ENCODE results near the gene CFAP107.
"Not testable (repeated sequence)": the region's sequence is repeated elsewhere in the genome, so short reads cannot be mapped to it uniquely, and the experiment has no call there.

CFAP107 gene

GRCh38 chr1:12712076-12712475 lies 33.9 kb upstream of the CFAP107 start:
- Histone ChIP-seq H4K20me1 (ENCODE audit: insufficient read depth, low read length) (no peaks in the 10 kb centered on the region), H3K4me2 (ENCODE audit: low read length) (no peak overlapping the region), H3K9me3 (ENCODE audit: low read length) (no peaks in the 10 kb centered on the region), H3K36me3 (ENCODE audit: insufficient read depth, low read length) (no peaks in the 10 kb centered on the region), H3K79me2 (ENCODE audit: insufficient read depth, low read length) (no peaks in the 10 kb centered on the region), H3K27ac (ENCODE audit: low read depth, low read length, poor library complexity, severe bottlenecking) (no peak overlapping the region), H3K27me3 (ENCODE audit: insufficient read depth, low read length) (no peaks in the 10 kb centered on the region), H3F3A (ENCODE audit: insufficient read depth, low read length) (no peaks in the 10 kb centered on the region), H3K9ac (ENCODE audit: low read length) (no peak overlapping the region), H3K4me1 (ENCODE audit: insufficient read depth, low read length, severe bottlenecking) (no peaks in the 10 kb centered on the region), H3K9me2 (ENCODE audit: low read depth, low read length) (no peaks in the 10 kb centered on the region), H2AFZ (ENCODE audit: low read length) (no peak overlapping the region), H3K4me3 (ENCODE audit: low read depth, low read length, poor library complexity, severe bottlenecking) (no peak overlapping the region)
- TF ChIP-seq EZH2 (IDR thresholded peaks at IDR 0.05; ENCODE audit: borderline replicate concordance, low read length) = no peak
- no peak for TF ChIP-seq CTCF (IDR thresholded peaks at IDR 0.05; ENCODE audit: low read length)

- Histone ChIP-seq H4K20me1 (ENCODE audit: insufficient read depth, low read length) (no peaks in the 10 kb centered on the region), H3F3A (ENCODE audit: insufficient read depth, low read length) (no peaks in the 10 kb centered on the region), H2AFZ (ENCODE audit: low read length) (no peak overlapping the region), H3K4me3 (ENCODE audit: low read depth, low read length, poor library complexity, severe bottlenecking) (no peak overlapping the region), H3K4me1 (ENCODE audit: insufficient read depth, low read length, severe bottlenecking) (no peaks in the 10 kb centered on the region), H3K79me2 (ENCODE audit: insufficient read depth, low read length) (no peaks in the 10 kb centered on the region), H3K27me3 (ENCODE audit: insufficient read depth, low read length) (no peaks in the 10 kb centered on the region), H3K27ac (ENCODE audit: low read depth, low read length, poor library complexity, severe bottlenecking) (no peak overlapping the region), H3K9me2 (ENCODE audit: low read depth, low read length) (no peaks in the 10 kb centered on the region), H3K9me3 (ENCODE audit: low read length) (no peaks in the 10 kb centered on the region), H3K9ac (ENCODE audit: low read length) (no peak overlapping the region), H3K36me3 (ENCODE audit: insufficient read depth, low read length) (no peaks in the 10 kb centered on the region), H3K4me2 (ENCODE audit: low read length) (no peak overlapping the region)
- TF ChIP-seq CTCF (IDR thresholded peaks at IDR 0.05; ENCODE audit: low read length) (no peak), EZH2 (IDR thresholded peaks at IDR 0.05; ENCODE audit: borderline replicate concordance, low read length) (no peak)
Observed at GRCh38 chr1:12712929-12713328, 33.1 kb upstream of the CFAP107 start.

GRCh38 chr1:12713651-12714050 lies 32.3 kb upstream of the CFAP107 start:
- H4K20me1 ChIP-seq (ENCODE audit: insufficient read depth, low read length); H3K4me2 ChIP-seq (ENCODE audit: low read length); H3K9ac ChIP-seq (ENCODE audit: low read length); H3K9me3 ChIP-seq (ENCODE audit: low read length); H3F3A ChIP-seq (ENCODE audit: insufficient read depth, low read length); H3K36me3 ChIP-seq (ENCODE audit: insufficient read depth, low read length); H2AFZ ChIP-seq (ENCODE audit: low read length); H3K9me2 ChIP-seq (ENCODE audit: low read depth, low read length); H3K4me3 ChIP-seq (ENCODE audit: low read depth, low read length, poor library complexity, severe bottlenecking); H3K4me1 ChIP-seq (ENCODE audit: insufficient read depth, low read length, severe bottlenecking); H3K79me2 ChIP-seq (ENCODE audit: insufficient read depth, low read length); H3K27me3 ChIP-seq (ENCODE audit: insufficient read depth, low read length); H3K27ac ChIP-seq (ENCODE audit: low read depth, low read length, poor library complexity, severe bottlenecking): not testable (repeated sequence)

- Histone ChIP-seq H3K79me2 (ENCODE audit: insufficient read depth, low read length) (no peaks in the 10 kb centered on the region), H3F3A (ENCODE audit: insufficient read depth, low read length) (no peaks in the 10 kb centered on the region), H2AFZ (ENCODE audit: low read length) (no peak overlapping the region), H4K20me1 (ENCODE audit: insufficient read depth, low read length) (no peaks in the 10 kb centered on the region), H3K9me2 (ENCODE audit: low read depth, low read length) (no peaks in the 10 kb centered on the region), H3K4me3 (ENCODE audit: low read depth, low read length, poor library complexity, severe bottlenecking) (no peak overlapping the region), H3K9ac (ENCODE audit: low read length) (no peak overlapping the region), H3K9me3 (ENCODE audit: low read length) (no peaks in the 10 kb centered on the region), H3K27me3 (ENCODE audit: insufficient read depth, low read length) (no peaks in the 10 kb centered on the region), H3K4me1 (ENCODE audit: insufficient read depth, low read length, severe bottlenecking) (no peaks in the 10 kb centered on the region), H3K27ac (ENCODE audit: low read depth, low read length, poor library complexity, severe bottlenecking) (no peak overlapping the region), H3K4me2 (ENCODE audit: low read length) (no peak overlapping the region), H3K36me3 (ENCODE audit: insufficient read depth, low read length) (no peaks in the 10 kb centered on the region)
- TF ChIP-seq CTCF (IDR thresholded peaks at IDR 0.05; ENCODE audit: low read length) = no peak
- no peak for TF ChIP-seq EZH2 (IDR thresholded peaks at IDR 0.05; ENCODE audit: borderline replicate concordance, low read length)
Observed at GRCh38 chr1:12714710-12715475, 31.1 kb upstream of the CFAP107 start.

Data from OCI-LY1 (cell line).